B cell (primary cell): ENCODE results near the gene ITCH. TPM values are rescaled to one million over a fixed set of nuclear protein-coding genes. Genes with fewer than 3 reads are reported as not detected.

Source experiments
- ATAC-seq: fragments of 200-7000 bp; cut with Tn5 transposase; one replicate; pipeline ENCODE4 v1.10.0; 2021; ENCODE audit warnings: low read depth, mild to moderate bottlenecking, moderate number of reproducible peaks, moderate library complexity
- CTCF ChIA-PET: fragments of 350-600 bp; sonication (Branson Sonifier 250); formaldehyde crosslinking; loops from one replicate; lab custom pipeline; 2021; ENCODE audit warnings: antibody characterized with exemption, inconsistent platforms; lab: Charles Lee
- POLR2A ChIA-PET: fragments of 350-600 bp; sonication (Branson Sonifier 250); formaldehyde crosslinking; loops from one replicate; lab custom pipeline; 2021; ENCODE audit warnings: antibody characterized with exemption; lab: Charles Lee
- DNase-seq: peaks from one replicate; pipeline ENCODE4 v3.0.0; 2013
- H2AFZ ChIP-seq: 2 replicates; pipeline ENCODE4 v1.6.1; 2012; ENCODE audit warnings: mild to moderate bottlenecking, low read depth, low read length; ENCODE audit not compliant: insufficient read depth, poor library complexity, severe bottlenecking
- H3K27ac ChIP-seq, 2 donors: 1 replicate in 1 of 2; 2 replicates in 1 of 2; pipeline ENCODE4 v1.5.1; 2012 to 2013; ENCODE audit warnings: low read length in 2 of 2, mild to moderate bottlenecking in 2 of 2, moderate library complexity in 1 of 2
- H3K27me3 ChIP-seq, 4 experiments: fragments of 200-600 bp in 1 of 4; sonication (generic) in 1 of 4; replicated peaks in 1 of 4; 1 replicate in 2 of 4; 2 replicates in 2 of 4; pipeline versions ENCODE4 v1.6.1 to v1.7.0; 2013 to 2016; ENCODE audit warnings: low read length in 3 of 4, mild to moderate bottlenecking in 2 of 4, mixed read lengths in 1 of 4, moderate library complexity in 1 of 4; ENCODE audit not compliant: insufficient read depth in 4 of 4, control insufficient read depth in 3 of 4; ENCODE audit errors: control extremely low read depth in 1 of 4
- H3K36me3 ChIP-seq, 2 experiments: replicated peaks in 1 of 2; 1 replicate in 1 of 2; 2 replicates in 1 of 2; pipeline versions ENCODE4 v1.6.1 to v1.7.1; 2013; ENCODE audit warnings: low read length in 1 of 2; ENCODE audit not compliant: insufficient read depth in 2 of 2, control insufficient read depth in 1 of 2; ENCODE audit errors: control extremely low read depth in 1 of 2, extremely low read depth in 1 of 2
- H3K4me1 ChIP-seq, 2 donors: fragments of 200-600 bp in 1 of 2; sonication (generic) in 1 of 2; 1 replicate in 1 of 2; 2 replicates in 1 of 2; pipeline versions ENCODE4 v1.5.1 to v1.6.1; 2013 to 2017; ENCODE audit warnings: low read length in 2 of 2; ENCODE audit not compliant: control insufficient read depth in 2 of 2, insufficient read depth in 2 of 2
- H3K4me2 ChIP-seq: replicated peaks from 2 replicates; pipeline ENCODE3; 2012; ENCODE audit warnings: mild to moderate bottlenecking, low read depth, low read length; ENCODE audit not compliant: poor library complexity, severe bottlenecking
- H3K4me3 ChIP-seq, 5 experiments: fragments of 200-600 bp in 1 of 5; sonication (generic) in 1 of 5; 1 replicate in 3 of 5; 2 replicates in 2 of 5; pipeline versions ENCODE4 v1.5.1 to v1.7.0; 2011 to 2016; ENCODE audit warnings: low read length in 4 of 5, mild to moderate bottlenecking in 4 of 5, low read depth in 2 of 5, control low read depth in 1 of 5, moderate library complexity in 1 of 5; ENCODE audit not compliant: insufficient read depth in 1 of 5; ENCODE audit errors: control extremely low read depth in 1 of 5, extremely low read depth in 1 of 5
- H3K79me2 ChIP-seq: fragments of 200-600 bp; sonication (generic); one replicate; pipeline ENCODE4 v1.6.0; 2016; ENCODE audit warnings: low read length; ENCODE audit not compliant: control insufficient read depth, insufficient read depth
- H3K9ac ChIP-seq: fragments of 200-600 bp; sonication (generic); 2 replicates; pipeline ENCODE4 v1.6.1; 2017; ENCODE audit warnings: mild to moderate bottlenecking, low read length, moderate library complexity
- H3K9me3 ChIP-seq, 3 donors: one replicate each; pipeline versions ENCODE4 v1.6.1 to v1.7.1; 2013; ENCODE audit warnings: low read length in 2 of 3; ENCODE audit not compliant: control insufficient read depth in 2 of 3, insufficient read depth in 1 of 3; ENCODE audit errors: control extremely low read depth in 1 of 3
- H4K20me1 ChIP-seq: 2 replicates; pipeline ENCODE4 v1.6.0; 2012; ENCODE audit warnings: mild to moderate bottlenecking, low read length; ENCODE audit not compliant: insufficient read depth, control insufficient read depth, poor library complexity, severe bottlenecking
- H3K27ac Mint-ChIP-seq: one replicate; pipeline ENCODE4 v1.8.0; 2021; ENCODE audit warnings: mixed read lengths
- H3K27me3 Mint-ChIP-seq: one replicate; pipeline ENCODE4 v1.8.0; 2021; ENCODE audit warnings: mixed read lengths
- H3K4me1 Mint-ChIP-seq: one replicate; pipeline ENCODE4 v1.8.0; 2021; ENCODE audit warnings: mixed read lengths
- H3K4me3 Mint-ChIP-seq: one replicate; pipeline ENCODE4 v1.8.0; 2021; ENCODE audit warnings: mixed read lengths
- H3K9me3 Mint-ChIP-seq: one replicate; pipeline ENCODE4 v1.8.0; 2022; ENCODE audit warnings: mixed read lengths; ENCODE audit not compliant: insufficient read depth
- EZH2 ChIP-seq: IDR thresholded peaks from 2 replicates; pipeline ENCODE4 v1.6.1; 2012; ENCODE audit warnings: borderline replicate concordance, low read depth, mild to moderate bottlenecking, moderate library complexity, low read length; ENCODE audit not compliant: insufficient read depth, poor library complexity, severe bottlenecking
- WGBS: methylation state at CpG from one replicate; pipeline ENCODE4 v1.1.5; 2013; ENCODE audit warnings: missing lambda C conversion rate; ENCODE audit not compliant: insufficient coverage; 5-methylcytosine and 5-hydroxymethylcytosine counted together
- intact Hi-C: fragments of 100-400 bp; cut with micrococcal nuclease; formaldehyde crosslinking; loops from one replicate; pipeline ENCODE4 v1.10.0; 2022
- polyA plus RNA-seq: library from polyadenylated mRNA; depleted of rRNA; stranded (reverse); fragments of >200 nt; gene quantifications from 2 replicates; pipeline ENCODE4 v1.2.3, GENCODE V29; 2012
- total RNA-seq, 2 donors: library from RNA; stranded (reverse); fragments of 120-200 nt in 1 of 2; gene quantifications; 1 replicate in 1 of 2; 2 replicates in 1 of 2; pipeline versions ENCODE4 v1.2.3 to v1.2.4, GENCODE V29; 2013 to 2022
- TF ChIP-seq, protein P1 (sequence below): fragments of 200-600 bp; IDR thresholded peaks from one replicate; pipeline ENCODE4 v1.8.0; 2022; ENCODE audit warnings: antibody characterized with exemption, mild to moderate bottlenecking

The ITCH gene
- total and polyA plus RNA-seq, 2 donors (not counting 1 experiment from before 2014, with no cell fraction given) = 10.0 to 110 TPM

DNA sequence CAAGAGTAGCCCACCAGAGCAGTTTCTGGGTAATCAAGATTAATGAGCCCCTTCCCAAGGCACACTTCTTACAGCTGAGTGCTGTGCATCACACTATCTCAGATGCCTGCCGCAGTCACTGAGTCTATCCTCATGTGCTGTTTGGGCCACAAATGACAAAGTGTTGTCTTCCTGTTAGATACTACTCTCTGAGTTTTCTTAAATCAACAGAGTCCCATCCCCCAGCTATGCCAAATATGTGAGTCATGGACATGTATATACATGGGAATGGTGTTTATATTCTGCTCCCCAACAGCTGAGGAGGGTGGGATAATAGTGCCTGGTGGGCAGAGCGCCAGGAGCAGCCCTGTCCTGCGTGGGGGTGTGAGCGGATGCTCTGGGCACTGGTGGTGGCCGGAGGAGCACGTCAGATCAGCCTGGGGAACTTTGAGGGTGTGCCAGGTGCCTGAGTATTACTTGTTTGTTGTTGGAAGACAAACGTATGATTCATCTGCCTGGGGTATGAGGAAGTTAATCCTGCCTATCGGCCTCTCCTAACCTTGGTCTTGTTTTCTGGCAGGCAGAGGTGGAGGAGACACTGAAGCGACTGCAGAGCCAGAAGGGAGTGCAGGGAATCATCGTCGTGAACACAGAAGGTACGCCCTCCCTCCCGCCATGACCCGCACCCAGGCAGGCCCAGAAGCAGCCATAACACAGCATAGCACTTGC lies 162.8 kb downstream of the ITCH start:
- Histone ChIP-seq H3K9ac (no peak overlapping the region), H3K4me1 (peaks cover 0 to 6% of the 10 kb centered on the region in 2 donors), H3K27ac (no peak overlapping the region), H3K36me3 (peaks cover 6 to 61% of the 10 kb centered on the region in 2 experiments), H3K4me3 (no peak overlapping the region), H3K27me3 (no peaks in the 10 kb centered on the region), H3K9me3 (no peaks in the 10 kb centered on the region), H3K79me2 (peaks cover 80% of the 10 kb centered on the region), H2AFZ (no peak overlapping the region), H3K4me2 (no peak overlapping the region), H4K20me1 (peaks cover 74% of the 10 kb centered on the region)
- no peaks in the 10 kb centered on the region for H3K27me3 Mint-ChIP-seq
- 98% methylated on average over 10 of the region's 14 CpGs for WGBS
- no peak overlapping the region for H3K27ac Mint-ChIP-seq
- peaks cover 20% of the 10 kb centered on the region for H3K4me1 Mint-ChIP-seq
- ATAC-seq = no peak
- H3K9me3 Mint-ChIP-seq = no peaks in the 10 kb centered on the region
- ChIA-PET POLR2A (interaction anchor here (0.5 kb wide), 1 partner anchor 174 kb away, joined by 7 read pairs; no protein-coding TSS in a partner anchor), CTCF (interaction anchor here (0.6 to 5.8 kb wide), 3 partner anchors 9 to 214 kb away, joined by 3 to 49 read pairs (median 5); no protein-coding TSS in a partner anchor)
- DNase-seq = no peak
- TF ChIP-seq, protein P1, sequence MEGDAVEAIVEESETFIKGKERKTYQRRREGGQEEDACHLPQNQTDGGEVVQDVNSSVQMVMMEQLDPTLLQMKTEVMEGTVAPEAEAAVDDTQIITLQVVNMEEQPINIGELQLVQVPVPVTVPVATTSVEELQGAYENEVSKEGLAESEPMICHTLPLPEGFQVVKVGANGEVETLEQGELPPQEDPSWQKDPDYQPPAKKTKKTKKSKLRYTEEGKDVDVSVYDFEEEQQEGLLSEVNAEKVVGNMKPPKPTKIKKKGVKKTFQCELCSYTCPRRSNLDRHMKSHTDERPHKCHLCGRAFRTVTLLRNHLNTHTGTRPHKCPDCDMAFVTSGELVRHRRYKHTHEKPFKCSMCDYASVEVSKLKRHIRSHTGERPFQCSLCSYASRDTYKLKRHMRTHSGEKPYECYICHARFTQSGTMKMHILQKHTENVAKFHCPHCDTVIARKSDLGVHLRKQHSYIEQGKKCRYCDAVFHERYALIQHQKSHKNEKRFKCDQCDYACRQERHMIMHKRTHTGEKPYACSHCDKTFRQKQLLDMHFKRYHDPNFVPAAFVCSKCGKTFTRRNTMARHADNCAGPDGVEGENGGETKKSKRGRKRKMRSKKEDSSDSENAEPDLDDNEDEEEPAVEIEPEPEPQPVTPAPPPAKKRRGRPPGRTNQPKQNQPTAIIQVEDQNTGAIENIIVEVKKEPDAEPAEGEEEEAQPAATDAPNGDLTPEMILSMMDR = no peak
- no peak for TF ChIP-seq EZH2
- no peak overlapping the region for H3K4me3 Mint-ChIP-seq
- intact Hi-C loops = no loop called here

DNA sequence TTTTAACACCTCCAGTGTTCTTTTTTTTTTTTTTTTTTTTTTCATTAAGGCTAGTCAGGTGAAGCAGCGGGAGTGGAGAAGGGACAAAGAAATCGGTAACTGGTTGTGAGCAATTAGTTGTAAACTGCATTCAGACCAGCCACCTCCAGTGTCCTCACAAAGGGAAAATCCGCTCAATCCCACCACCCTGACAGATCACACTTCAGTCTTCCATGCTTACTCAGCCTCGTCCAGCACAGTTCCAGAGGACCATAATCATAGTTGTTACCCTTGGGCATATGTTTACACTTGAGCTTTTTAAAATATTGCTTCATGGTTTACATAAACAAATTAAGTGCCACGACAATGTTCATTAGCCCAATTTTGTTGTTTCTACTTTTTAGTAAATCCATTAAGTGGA lies 163.4 kb downstream of the ITCH start:
- ChIA-PET POLR2A (no interaction called here), CTCF (interaction anchor here (0.9 to 1.5 kb wide), 3 partner anchors 12 to 243 kb away, joined by 3 to 4 read pairs (median 3); no protein-coding TSS in a partner anchor)
- Mint-ChIP-seq H3K27ac (no peak overlapping the region), H3K4me3 (no peak overlapping the region), H3K9me3 (no peaks in the 10 kb centered on the region), H3K27me3 (no peaks in the 10 kb centered on the region), H3K4me1 (peaks cover 20% of the 10 kb centered on the region)
- Histone ChIP-seq H3K27me3 (no peaks in the 10 kb centered on the region), H3K9me3 (no peaks in the 10 kb centered on the region), H3K27ac (no peak overlapping the region), H4K20me1 (peaks cover 76% of the 10 kb centered on the region), H3K4me1 (peaks cover 0 to 6% of the 10 kb centered on the region in 2 donors), H2AFZ (no peak overlapping the region), H3K4me3 (no peak overlapping the region), H3K4me2 (no peak overlapping the region), H3K9ac (no peak overlapping the region), H3K36me3 (peaks cover 5 to 67% of the 10 kb centered on the region in 2 experiments), H3K79me2 (peaks cover 74% of the 10 kb centered on the region)
- intact Hi-C loops = no loop called here
- ATAC-seq (no peak), DNase-seq (no peak)
- TF ChIP-seq, protein P1 = no peak
- TF ChIP-seq EZH2 = no peak
- WGBS = 100% methylated on average over 1 of the region's 5 CpGs
